NCI-H82 (cell line): ENCODE measurements around the gene ITPK1.

Experiments
- DNase-seq: peaks from one replicate; lab custom pipeline; 2025; lab: John Stamatoyannopoulos, UW

ITPK1 gene

GRCh38 chr14:93042968-93043940 lies 72.5 kb downstream of the ITPK1 start:
- peak; percentile 72 for DNase-seq

DNA sequence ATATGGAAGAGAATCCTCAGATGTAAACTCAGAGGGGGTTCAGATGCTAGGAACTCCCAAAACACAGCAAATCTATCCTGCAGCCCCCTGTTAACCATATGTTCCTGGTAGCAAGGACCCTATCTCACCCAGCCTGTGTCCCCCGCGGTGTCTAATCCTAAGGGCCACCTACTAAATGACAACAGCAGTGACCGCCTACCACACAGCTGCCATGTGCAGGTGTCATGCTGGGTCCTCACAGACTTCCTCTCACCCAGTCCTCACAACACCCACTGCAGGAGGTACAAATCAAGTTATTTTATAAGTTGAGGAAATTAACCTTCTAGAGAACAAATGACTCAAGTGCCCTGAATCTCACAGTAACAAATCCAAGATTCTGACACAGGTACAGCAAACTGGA lies 73.9 kb downstream of the ITPK1 start:
- no peak for DNase-seq

- no peak for DNase-seq
These were observed 74.7 kb downstream of the ITPK1 start for GRCh38 chr14:93040982-93041381.

DNA sequence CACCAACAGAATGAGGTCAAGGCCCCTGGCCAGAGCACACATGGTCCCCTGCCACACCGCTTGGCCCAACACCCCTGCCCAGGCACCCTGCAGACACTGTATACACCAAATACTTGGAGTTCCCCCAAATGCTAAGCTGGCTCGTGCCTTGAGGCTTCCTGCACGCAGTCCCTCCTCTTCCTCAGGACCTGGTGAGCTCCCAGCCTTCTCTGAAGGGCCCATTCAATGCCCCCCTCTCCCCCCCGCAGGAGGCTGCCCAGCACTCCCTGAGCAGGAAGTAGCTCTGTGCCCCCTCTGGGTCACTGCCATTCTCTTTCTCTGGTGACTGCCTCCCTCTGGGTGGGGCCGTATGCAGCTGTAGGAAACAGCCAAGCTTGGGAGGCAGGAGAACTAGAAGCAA lies 75.3 kb downstream of the ITPK1 start:
- no peak for DNase-seq

GRCh38 chr14:93039649-93040315 lies 75.9 kb downstream of the ITPK1 start:
- DNase-seq: no peak

DNA sequence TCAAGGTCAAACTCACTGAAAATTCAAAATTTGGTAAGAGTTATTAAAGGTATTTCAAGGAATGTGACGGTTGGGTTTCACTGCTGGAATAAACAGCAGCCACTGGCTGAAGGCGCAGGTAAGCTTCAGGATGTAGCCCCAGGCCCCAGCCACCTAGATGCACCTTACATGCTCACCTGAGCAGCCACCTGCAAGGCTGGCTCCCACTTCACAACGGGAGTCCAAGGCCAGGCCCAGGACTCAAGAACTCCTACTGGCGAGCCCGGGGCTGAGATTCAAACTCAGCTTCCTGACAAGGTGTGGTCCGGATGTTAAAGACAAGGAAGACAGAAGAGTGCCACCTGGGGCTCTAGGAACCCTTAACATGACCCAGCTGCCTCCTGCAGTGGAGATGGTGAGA lies 78.4 kb downstream of the ITPK1 start:
- DNase-seq: no peak

DNA sequence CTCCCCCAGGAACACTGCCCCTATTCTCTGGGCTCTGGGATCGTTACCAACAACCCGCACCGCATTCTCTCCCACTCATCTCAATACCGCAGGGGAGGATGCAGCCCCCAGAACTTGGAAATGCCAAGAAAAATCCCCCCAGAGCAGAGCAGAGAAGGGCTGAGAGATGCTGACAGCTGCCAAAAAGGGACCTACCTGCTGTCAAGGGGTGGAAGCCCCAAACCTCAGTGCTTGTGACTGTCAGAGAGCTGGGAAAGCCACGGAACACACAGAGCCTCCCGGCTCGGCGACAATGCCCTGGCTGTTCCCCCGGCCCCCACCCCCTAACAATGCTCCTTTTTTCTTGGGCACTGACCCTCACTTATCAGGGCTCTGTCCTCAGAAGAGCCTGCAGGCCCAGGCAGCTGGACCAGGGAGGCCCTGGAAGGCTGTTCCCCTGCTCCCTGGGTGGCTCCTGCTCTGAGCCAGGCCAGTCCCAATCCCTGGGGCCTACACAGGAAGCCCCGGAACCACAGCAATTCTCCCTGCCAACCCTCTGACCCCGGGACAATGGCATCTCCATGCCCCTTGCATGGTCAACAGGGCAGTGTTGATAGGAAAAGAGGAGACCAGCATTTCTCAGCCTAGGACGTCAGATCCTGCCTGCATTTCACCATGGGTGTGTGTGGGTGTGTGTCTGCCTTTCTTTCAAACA lies 78.9 kb downstream of the ITPK1 start:
- DNase-seq: no peak

GRCh38 chr14:93035917-93036651 lies 79.6 kb downstream of the ITPK1 start:
- no peak for DNase-seq

DNA sequence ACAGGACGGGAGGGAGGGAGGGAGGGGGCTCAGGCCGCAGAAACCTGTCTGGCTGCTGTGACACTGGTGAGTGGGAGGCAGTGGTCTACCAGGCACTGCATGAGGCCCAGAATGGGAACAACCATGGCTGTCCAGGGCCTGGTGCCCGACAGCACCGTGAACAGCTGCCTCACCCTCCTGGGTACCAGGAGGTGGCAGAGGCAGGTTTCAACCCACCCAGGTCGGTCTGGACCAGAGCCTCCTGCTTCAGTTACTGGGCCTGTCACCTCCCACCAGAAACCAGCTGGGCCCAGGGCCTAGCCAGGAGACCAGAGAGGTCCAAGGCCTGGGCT lies 80.2 kb downstream of the ITPK1 start:
- DNase-seq: no peak

DNA sequence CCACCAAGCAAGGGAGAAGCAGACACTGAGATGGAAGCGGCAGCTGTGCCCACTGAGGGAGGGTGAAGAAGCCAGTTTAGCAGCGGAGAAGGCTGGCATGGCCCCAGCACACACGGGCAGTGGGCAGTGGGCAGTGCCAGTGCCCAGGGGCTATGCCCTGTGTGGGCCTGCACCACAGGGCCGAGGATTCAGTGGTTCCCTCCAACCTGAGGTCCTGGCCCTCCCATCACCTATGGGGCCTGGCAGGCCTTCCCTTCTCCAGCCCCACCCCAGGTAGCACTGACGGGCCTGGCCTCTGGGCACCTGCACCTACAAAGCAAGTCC lies 81.1 kb downstream of the ITPK1 start:
- DNase-seq: no peak

DNA sequence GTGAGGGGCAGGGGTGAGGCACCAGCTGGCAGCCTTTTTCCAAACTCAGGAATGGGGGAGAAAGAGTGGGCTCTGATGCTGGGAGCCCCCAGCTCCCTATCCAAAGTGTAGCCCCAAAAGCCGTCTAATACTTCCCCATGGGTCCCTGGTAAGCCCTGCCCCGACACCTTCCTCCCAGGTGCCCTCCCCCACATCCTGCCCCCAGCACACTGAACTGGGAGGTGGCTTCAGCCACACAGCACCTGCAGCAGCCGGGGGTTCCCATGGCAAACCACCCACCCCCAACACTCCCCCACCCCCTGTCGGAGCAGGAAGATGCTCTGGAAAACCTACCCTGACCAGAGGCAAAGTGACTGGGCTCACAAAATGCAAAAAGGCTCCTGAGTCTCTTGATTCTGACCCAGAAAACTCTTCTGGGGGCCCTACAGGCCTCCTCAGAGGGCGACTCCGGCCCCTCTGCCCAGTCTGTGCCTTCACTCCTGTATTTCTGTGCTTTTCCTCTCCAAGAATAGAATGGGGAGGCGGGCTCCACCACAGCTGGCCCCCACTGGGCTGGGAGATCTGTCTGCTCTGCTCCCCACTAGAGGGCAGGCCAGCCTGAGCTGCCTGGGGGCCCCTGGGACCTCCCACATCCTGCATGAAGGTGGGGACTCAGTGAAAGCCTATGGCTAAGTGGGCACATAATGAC lies 81.6 kb downstream of the ITPK1 start:
- DNase-seq: peak; percentile 37

DNA sequence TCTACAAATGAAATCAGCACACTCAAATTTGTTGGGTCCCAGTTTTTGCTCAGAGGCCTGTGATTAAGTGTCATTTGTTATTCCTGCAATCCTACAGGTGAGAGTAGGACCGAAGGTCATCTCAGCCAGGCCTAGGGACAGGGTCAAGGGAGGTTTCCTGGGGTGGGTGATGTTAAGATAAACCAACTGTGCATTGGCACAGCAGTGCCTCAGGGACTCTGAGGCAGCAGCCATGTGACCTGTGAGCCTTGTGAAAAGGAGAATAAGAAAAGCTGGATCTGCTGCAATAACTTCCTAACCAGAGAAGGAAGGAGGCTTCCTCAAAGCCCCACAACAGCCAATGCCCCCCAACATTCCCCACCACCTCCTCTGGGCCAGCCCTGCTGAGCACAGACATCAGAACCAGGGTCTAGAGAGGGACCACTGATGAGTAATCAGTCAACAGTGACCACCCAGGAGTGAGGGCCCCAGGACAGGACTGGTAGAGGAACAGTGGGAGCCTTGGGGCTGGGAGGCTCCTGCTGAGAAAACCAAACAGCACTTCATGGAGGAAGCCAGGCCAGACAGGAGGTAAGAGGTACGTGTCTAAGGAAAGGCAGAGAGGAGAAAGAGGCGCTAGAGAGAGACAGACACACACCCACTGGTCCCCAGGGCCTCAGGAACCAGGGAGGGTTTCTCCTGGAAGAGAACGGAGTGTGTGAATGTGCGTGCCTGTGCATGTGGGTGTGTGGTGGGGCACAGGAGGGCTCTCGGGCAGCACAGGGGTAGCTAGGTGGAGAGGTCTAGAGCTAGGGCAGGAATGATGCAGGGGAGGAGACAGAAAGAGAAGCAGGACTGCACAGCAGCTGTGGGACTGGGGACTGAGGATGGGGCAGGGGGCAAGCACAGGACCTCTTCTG lies 82.4 kb downstream of the ITPK1 start:
- no peak for DNase-seq

DNA sequence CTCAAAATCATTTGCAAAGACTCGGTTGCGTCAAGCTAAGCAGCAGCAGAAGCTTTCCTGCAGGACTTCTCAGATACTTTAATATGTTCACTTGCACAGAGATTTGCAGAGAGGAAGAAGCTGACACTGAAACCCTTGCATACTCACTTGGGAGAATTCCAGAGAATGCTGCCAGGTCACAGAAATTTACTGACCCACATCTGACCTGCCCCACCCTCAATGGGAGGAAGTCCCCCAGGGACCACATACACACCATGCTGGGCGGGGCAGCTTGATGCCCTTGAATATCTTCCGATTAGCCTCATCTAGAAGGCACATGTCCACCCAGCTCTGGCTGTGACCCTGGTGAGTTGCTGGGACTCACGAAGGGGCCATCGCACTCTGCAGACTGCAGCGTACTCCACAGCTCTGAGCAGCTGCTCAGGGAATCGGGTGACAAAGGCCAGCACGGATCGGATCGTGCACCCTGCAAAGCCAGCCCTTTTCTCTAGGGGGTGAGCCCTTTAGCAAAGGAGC lies 83.2 kb downstream of the ITPK1 start:
- no peak for DNase-seq

- no peak for DNase-seq
These were observed 84.0 kb downstream of the ITPK1 start for GRCh38 chr14:93031505-93032315.

DNA sequence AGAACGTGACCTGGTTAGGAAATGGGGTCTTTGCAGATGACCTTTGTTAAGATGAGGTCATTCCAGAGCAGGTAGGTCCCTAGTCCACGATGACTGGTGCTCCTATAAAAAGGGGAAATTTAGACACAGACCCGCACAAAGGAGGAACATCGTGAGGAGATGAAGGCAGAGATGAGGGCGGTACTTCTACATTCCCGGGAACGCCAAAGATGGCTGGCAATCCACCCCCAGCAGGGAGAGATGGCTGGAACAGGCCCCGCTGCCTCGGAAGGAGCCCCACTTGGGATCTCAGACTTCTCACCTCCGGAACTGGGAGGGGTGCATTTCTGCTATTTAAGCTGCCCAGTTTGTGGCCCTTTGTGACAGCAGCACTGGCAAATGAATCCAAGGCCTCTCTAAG lies 85.0 kb downstream of the ITPK1 start:
- DNase-seq: no peak

- no peak for DNase-seq
These were observed 85.7 kb downstream of the ITPK1 start for GRCh38 chr14:93029911-93030508.

DNA sequence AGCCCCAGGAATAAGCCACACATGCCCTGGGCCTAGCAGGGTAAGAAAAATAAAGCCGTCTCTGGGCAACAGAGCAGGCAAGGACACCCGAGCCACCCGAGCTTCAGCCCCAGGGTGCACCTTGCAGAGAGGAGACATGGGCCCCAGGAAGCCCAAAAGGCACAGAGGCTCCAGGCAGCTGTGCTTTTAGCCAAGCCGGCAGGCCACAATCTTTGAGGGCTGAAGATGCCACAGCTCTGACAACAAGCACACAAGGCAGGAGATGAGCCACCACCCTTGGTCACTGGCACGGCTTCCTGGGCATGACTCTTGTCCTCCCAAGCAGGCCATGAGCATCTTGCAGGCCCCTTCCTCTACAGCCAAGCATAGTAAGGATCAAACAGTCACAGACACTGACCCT lies 86.3 kb downstream of the ITPK1 start:
- DNase-seq: peak; percentile 3

DNA sequence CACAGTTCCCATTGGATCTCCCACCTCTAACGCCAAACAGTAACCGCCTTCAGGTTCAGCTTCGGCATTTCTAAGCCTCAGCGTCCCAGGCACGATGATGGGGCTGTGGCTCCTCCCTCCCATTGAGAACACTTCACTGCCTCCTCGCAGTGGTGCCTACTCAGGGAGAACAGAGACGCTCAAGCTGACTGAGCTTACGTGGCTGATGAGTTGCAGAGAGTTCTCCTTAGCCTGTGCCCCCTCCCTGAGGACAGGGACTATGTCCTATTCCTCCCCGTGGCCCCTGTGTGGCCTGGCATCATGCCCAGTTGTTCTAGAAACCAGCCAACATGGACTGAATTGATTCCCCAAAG lies 87.0 kb downstream of the ITPK1 start:
- DNase-seq: no peak
